NCI-H2081 treated with DMSO at 0.1 percent for 48 hours (cell line): ENCODE results near the gene NUP188.

Experiments used
- DNase-seq: peaks from one replicate; lab custom pipeline; 2025; lab: John Stamatoyannopoulos, UW

Gene NUP188

GRCh38 chr9:129007766-129008468 lies 60.4 kb downstream of the NUP188 start:
- DNase-seq = no peak

- no peak for DNase-seq
Observed at GRCh38 chr9:129008469-129008965, 61.0 kb downstream of the NUP188 start.

- no peak for DNase-seq
Observed at GRCh38 chr9:129008986-129009583, 61.6 kb downstream of the NUP188 start.

GRCh38 chr9:129009584-129010141 lies 62.2 kb downstream of the NUP188 start:
- no peak for DNase-seq

- DNase-seq = no peak
Observed at GRCh38 chr9:129010267-129010975, 62.9 kb downstream of the NUP188 start.

GRCh38 chr9:129011170-129011569 lies 63.7 kb downstream of the NUP188 start:
- DNase-seq = no peak

GRCh38 chr9:129011761-129012181 lies 64.3 kb downstream of the NUP188 start:
- DNase-seq = no peak

GRCh38 chr9:129012343-129012742 lies 64.8 kb downstream of the NUP188 start:
- no peak for DNase-seq

GRCh38 chr9:129012893-129013448 lies 65.5 kb downstream of the NUP188 start:
- DNase-seq = no peak

GRCh38 chr9:129013674-129014073 lies 66.2 kb downstream of the NUP188 start:
- no peak for DNase-seq

- no peak for DNase-seq
Observed at GRCh38 chr9:129014124-129014523, 66.6 kb downstream of the NUP188 start.

- no peak for DNase-seq
Observed at GRCh38 chr9:129014608-129015007, 67.1 kb downstream of the NUP188 start.

- DNase-seq = no peak
Observed at GRCh38 chr9:129021091-129021490, 73.6 kb downstream of the NUP188 start.

- DNase-seq = no peak
Observed at GRCh38 chr9:129022037-129022436, 74.5 kb downstream of the NUP188 start.

GRCh38 chr9:129023036-129023907 lies 75.8 kb downstream of the NUP188 start:
- no peak for DNase-seq

GRCh38 chr9:129023908-129024233 lies 76.4 kb downstream of the NUP188 start:
- DNase-seq = no peak

- DNase-seq = no peak
Observed at GRCh38 chr9:129026442-129027223, 79.1 kb downstream of the NUP188 start.

GRCh38 chr9:129027224-129027684 lies 79.8 kb downstream of the NUP188 start:
- no peak for DNase-seq

GRCh38 chr9:129027685-129028191 lies 80.2 kb downstream of the NUP188 start:
- DNase-seq = no peak
